OCI-LY7 (cell line): ENCODE measurements around the gene ITGB6. TPM values are rescaled to one million over a fixed set of nuclear protein-coding genes. Genes with fewer than 3 reads are reported as not detected.

ENCODE experiments used
- BruUV-seq: library from RNA; stranded (reverse); fragments of 400-500 nt; replicated peaks from 2 replicates; lab custom pipeline; 2021; lab: Mats Ljungman, UMichigan
- CTCF ChIA-PET: fragments of 300-600 bp; sonication (Branson Sonifier 250); formaldehyde crosslinking; loops from one replicate; lab custom pipeline; 2022; ENCODE audit warnings: antibody characterized with exemption; ENCODE audit not compliant: unreplicated experiment; lab: Charles Lee
- POLR2A ChIA-PET: fragments of 300-600 bp; sonication (Branson Sonifier 250); formaldehyde crosslinking; loops from one replicate; lab custom pipeline; 2022; ENCODE audit warnings: antibody characterized with exemption; lab: Charles Lee
- DNase-seq: peaks from one replicate; pipeline ENCODE4 v3.0.0-alpha.2; 2015; ENCODE audit warnings: low spot score
- H2AFZ ChIP-seq: fragments of 200-600 bp; sonication (generic), shearing (Covaris generic); 2 replicates; pipeline ENCODE4 v1.6.1; 2014; ENCODE audit warnings: mild to moderate bottlenecking, antibody characterized with exemption, low read length, moderate library complexity
- H3K27ac ChIP-seq: fragments of 200-600 bp; sonication (generic); 2 replicates; pipeline ENCODE4 v1.5.1; 2014; ENCODE audit warnings: mixed run types, low read depth, mild to moderate bottlenecking, moderate library complexity, low read length, inconsistent platforms; ENCODE audit not compliant: poor library complexity, severe bottlenecking
- H3K36me3 ChIP-seq: fragments of 200-600 bp; sonication (generic); 2 replicates; pipeline ENCODE4 v1.6.1; 2014; ENCODE audit warnings: mild to moderate bottlenecking, antibody characterized with exemption, low read length, moderate library complexity, mixed read lengths; ENCODE audit not compliant: insufficient read depth
- H3K4me1 ChIP-seq: fragments of 200-600 bp; sonication (generic); 2 replicates; pipeline ENCODE4 v1.5.1; 2014; ENCODE audit warnings: mild to moderate bottlenecking, low read length; ENCODE audit not compliant: insufficient read depth, poor library complexity, severe bottlenecking
- H3K4me2 ChIP-seq: fragments of 200-600 bp; sonication (generic); 2 replicates; pipeline ENCODE4 v1.6.1; 2014; ENCODE audit warnings: mild to moderate bottlenecking, low read length
- H3K4me3 ChIP-seq: fragments of 200-600 bp; sonication (generic); 2 replicates; pipeline ENCODE4 v1.5.1; 2014; ENCODE audit warnings: mild to moderate bottlenecking, low read depth, low read length; ENCODE audit not compliant: poor library complexity, severe bottlenecking
- H3K79me2 ChIP-seq: fragments of 200-600 bp; sonication (generic); 2 replicates; pipeline ENCODE4 v1.6.1; 2016; ENCODE audit warnings: low read depth, mild to moderate bottlenecking, low read length, moderate library complexity, mixed read lengths; ENCODE audit not compliant: insufficient read depth
- H3K9me2 ChIP-seq: fragments of 200-600 bp; sonication (generic); 2 replicates; pipeline ENCODE4 v1.6.1; 2016; ENCODE audit warnings: mild to moderate bottlenecking, low read length, mixed read lengths; ENCODE audit not compliant: insufficient read depth
- H3K9me3 ChIP-seq: fragments of 200-600 bp; sonication (generic); 2 replicates; pipeline ENCODE4 v1.6.1; 2014; ENCODE audit warnings: mild to moderate bottlenecking, mixed run types, low read length, mixed read lengths
- H4K20me1 ChIP-seq: fragments of 200-600 bp; sonication (generic); 2 replicates; pipeline ENCODE4 v1.6.1; 2014; ENCODE audit warnings: mild to moderate bottlenecking, antibody characterized with exemption, low read length, moderate library complexity, mixed read lengths; ENCODE audit not compliant: insufficient read depth
- CTCF ChIP-seq: fragments of 200-600 bp; sonication (generic); conservative IDR thresholded peaks from 2 replicates; pipeline ENCODE4 v1.5.1; 2014; ENCODE audit warnings: mild to moderate bottlenecking, antibody characterized with exemption, low read length, moderate library complexity, mixed read lengths
- EZH2phosphoT487 ChIP-seq: fragments of 200-600 bp; sonication (generic); IDR thresholded peaks from 2 replicates; pipeline ENCODE4 v1.6.1; 2018; ENCODE audit warnings: low read depth, borderline replicate concordance, mild to moderate bottlenecking, mixed run types, antibody characterized with exemption, low read length, moderate library complexity, mixed read lengths
- intact Hi-C: fragments of 100-400 bp; cut with micrococcal nuclease; formaldehyde crosslinking; loops from one replicate; pipeline ENCODE4 v1.10.0; 2022; ENCODE audit not compliant: unreplicated experiment
- total RNA-seq, 2 experiments: library from RNA; depleted of rRNA in 1 of 2; stranded (reverse); fragments of >200 nt in 1 of 2; shearing (Covaris generic) in 1 of 2; gene quantifications; 2 replicates each; pipeline ENCODE4 v1.2.3, GENCODE V29; 2014 to 2022

The ITGB6 gene
- total RNA-seq, 2 experiments from 2014 or later: not detected

GRCh38 chr2:160220545-160221009 lies 20.5 kb upstream of the ITGB6 start:
- no peaks in the 10 kb centered on the region for H3K4me1 ChIP-seq
- DNase-seq: no peak
- TF ChIP-seq EZH2phosphoT487: no peak
- TF ChIP-seq CTCF: no peak
- ChIA-PET CTCF (no interaction called here), POLR2A (interaction anchor here (0.6 to 0.7 kb wide), 2 partner anchors 9 to 120 kb away, joined by 3 read pairs; no protein-coding TSS in a partner anchor)
- no peak overlapping the region for H2AFZ ChIP-seq
- H3K4me2 ChIP-seq: no peak overlapping the region
- no peaks in the 10 kb centered on the region for H3K79me2 ChIP-seq
- H3K4me3 ChIP-seq: no peak overlapping the region
- H4K20me1 ChIP-seq: no peaks in the 10 kb centered on the region
- H3K27ac ChIP-seq: no peak overlapping the region
- no peaks in the 10 kb centered on the region for H3K36me3 ChIP-seq
- H3K9me3 ChIP-seq: no peaks in the 10 kb centered on the region
- no TSS peak for BruUV-seq
- H3K9me2 ChIP-seq: no peaks in the 10 kb centered on the region
- intact Hi-C loops: no loop called here

GRCh38 chr2:160220026-160220425 lies 20.0 kb upstream of the ITGB6 start:
- CTCF ChIA-PET: interaction anchor here (1.4 kb wide), 1 partner anchor 11 kb away, joined by 11 read pairs; no protein-coding TSS in a partner anchor
- POLR2A ChIA-PET: interaction anchor here (0.7 kb wide), 1 partner anchor 119 kb away, joined by 3 read pairs; no protein-coding TSS in a partner anchor
- no TSS peak for BruUV-seq
- H3K27ac ChIP-seq: no peak overlapping the region
- H3K4me3 ChIP-seq: no peak overlapping the region
- H4K20me1 ChIP-seq: no peaks in the 10 kb centered on the region
- TF ChIP-seq EZH2phosphoT487: no peak
- TF ChIP-seq CTCF: no peak
- intact Hi-C loops: no loop called here
- no peaks in the 10 kb centered on the region for H3K79me2 ChIP-seq
- H3K4me2 ChIP-seq: no peak overlapping the region
- no peaks in the 10 kb centered on the region for H3K4me1 ChIP-seq
- no peak overlapping the region for H2AFZ ChIP-seq
- DNase-seq: no peak
- H3K36me3 ChIP-seq: no peaks in the 10 kb centered on the region
- no peaks in the 10 kb centered on the region for H3K9me2 ChIP-seq
- no peaks in the 10 kb centered on the region for H3K9me3 ChIP-seq
